Measurements from ENCODE around the gene TMEM37. TPM values are rescaled to one million over a fixed set of nuclear protein-coding genes. Genes with fewer than 3 reads are reported as not detected.
A peak's percentile ranks its signal among the peaks of the same experiment; 100 is the strongest.

Gene TMEM37
- total RNA-seq, 1 donor from 2014 or later = 6.0 TPM

DNA sequence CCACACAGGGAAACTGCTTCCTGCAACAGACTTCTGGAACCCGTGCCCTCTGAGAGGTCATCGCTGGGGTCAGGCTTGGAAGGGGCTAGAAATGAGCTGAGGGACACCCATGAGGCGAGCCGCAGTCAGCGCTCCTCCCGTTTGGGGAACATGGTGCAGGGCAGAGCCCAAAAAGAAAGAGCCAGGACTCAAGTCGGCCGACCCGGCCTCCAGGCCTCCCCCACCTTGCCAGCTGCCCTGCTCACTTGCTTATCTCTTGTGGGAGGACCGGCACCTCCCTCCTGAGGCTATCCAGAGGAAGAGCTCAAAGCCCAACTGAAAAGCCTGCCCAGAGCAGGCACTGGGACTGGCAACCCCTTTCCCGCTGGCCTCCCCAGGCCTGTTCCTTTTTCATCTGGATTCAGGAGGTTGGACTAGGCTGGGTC, 49.1 kb downstream of the TMEM37 start:
- ATAC-seq = no peak

DNA sequence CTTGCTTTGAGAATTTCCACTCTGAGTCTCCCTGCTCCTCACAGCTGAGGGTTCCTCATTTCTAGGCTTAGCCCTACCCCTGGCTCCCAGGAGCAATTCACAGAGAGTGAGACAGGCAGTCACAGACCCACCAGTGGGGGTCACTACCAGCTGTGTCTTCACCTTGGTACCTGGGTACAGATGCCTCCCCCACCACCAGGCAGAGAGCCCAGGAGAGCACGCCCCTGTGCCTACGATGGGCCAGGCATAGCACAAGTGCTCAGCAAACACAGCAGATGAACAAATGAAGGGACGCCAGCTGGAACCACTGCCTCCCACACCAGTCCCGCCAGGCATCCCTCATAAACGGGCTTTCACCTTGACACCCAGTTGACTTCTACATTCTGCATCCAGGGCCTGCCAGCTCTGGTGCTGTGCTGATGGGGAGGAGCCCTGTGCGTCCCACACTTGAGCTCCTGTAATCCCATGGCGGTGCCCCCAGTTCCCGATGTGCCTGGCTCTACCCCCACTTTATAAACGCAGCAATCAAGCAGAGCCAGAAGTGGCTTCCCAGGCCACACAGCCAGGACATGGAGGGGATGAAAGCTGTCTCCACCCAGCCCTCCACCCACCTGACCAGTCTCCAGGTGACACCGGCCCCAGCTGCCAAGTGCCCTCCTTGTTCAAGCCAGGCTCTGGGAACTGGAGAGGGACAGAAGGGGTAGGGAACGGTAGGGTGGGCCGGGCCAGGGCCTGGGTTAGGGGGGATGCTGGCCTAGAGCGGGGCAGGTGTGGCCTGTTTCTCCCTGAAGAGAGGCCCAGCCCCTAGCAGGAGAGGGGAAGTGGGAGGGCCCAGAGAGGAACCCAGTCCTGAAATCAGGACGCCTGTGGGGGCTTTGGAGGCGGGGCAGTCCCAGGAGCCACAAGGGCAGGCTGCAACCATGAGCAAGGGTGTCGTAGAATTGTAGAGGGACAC, 50.1 kb downstream of the TMEM37 start:
- ATAC-seq = no peak

DNA sequence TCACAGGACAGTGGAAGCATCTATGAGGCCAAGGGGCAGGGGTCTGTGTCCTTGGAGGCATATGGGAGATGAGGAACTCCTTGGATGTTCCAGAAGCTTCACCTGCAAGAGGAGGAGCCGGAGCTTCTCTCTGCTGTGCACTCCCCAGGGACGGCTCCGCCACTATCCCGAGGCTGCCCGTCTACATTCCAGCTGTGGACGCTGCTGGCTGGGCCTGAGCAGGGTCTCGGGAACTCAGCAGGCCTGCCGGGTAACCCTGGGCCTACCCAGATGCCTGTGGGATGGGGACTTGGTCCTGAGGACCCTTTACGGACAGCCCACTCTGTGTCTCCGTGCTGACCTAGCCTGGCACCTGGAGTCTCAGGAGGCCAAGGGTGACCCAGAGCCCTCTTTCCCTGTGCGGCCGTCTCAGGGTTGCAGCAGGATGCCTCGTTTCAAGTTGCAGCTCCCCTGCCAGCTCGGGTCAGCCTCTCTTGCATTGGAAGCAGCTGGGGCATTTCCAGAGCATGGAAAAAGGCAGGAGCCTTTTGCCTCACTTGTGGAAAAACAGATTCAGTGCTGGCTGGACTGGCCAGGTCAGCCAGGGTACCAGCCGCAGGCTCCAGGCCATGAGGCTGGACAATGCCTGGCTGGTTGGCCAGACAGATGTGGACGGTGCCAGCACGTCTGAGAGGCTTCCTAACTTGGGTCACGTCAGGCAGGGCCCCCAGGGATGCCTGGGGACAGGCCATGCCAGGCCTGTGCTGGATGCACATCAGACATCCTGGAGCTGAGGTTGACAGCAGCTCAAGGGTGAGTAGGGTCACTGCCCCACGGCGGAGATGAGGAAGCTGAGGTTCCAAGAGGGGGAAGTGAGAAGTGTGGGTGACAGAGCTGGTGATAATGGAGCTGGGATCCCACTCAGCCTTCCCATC, 51.1 kb downstream of the TMEM37 start:
- ATAC-seq = peak; percentile 5

DNA sequence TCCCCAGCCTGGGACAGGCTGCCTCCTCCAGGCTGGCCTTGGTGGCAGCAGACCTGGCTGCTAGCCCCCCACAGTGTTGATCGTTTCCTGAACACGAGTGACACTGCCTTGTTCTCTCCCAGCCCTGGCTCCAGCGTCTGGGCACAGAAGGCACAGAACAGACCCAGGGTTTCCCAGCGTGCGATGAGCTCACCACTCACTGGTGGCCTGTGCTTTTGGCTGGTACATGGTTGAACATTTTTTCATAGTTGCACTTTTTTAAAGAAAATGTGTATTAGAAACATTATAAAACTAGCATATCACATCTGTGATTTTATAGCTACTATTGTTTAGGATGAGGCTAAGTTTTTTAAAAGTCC, 51.7 kb downstream of the TMEM37 start:
- no peak for ATAC-seq

DNA sequence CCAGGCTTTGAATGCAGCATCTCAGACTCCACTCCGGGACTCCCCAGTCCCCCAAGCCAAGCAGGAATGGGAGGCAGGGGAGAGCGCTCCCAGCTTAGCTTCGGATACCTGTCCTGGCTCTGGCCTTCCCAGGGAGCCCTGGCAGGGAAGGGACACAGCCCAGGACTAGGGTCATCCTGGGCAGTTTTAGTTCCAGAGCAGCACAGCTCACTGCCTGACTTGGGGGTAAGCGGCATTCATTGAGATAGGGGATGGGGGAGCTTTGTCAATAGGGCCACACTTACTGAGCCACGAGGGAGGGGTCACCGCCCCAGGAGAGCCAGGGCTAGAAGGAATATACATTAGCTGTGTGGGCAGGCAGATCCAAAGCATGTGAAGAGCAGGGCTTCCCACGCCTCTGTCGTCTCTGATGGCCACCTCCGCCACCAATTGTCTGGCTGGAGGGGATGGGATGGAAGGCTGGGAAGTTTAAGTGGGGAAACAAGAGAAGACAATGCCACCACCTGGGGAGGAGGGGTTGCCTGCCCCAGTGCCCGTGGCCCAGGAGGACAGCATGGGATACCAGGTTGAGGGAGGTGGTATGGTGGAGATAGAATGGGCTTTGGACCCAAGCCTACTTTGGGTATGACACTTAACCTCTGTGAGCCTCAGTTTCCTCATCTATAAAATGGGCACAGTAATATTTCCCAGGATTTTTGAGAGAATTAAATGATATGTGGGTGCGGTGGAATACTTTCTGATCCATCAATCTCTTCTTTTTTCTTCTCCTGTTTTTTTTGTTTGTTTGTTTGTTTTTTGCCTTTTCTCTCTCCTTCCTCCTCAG, 52.5 kb downstream of the TMEM37 start:
- no peak for ATAC-seq

DNA sequence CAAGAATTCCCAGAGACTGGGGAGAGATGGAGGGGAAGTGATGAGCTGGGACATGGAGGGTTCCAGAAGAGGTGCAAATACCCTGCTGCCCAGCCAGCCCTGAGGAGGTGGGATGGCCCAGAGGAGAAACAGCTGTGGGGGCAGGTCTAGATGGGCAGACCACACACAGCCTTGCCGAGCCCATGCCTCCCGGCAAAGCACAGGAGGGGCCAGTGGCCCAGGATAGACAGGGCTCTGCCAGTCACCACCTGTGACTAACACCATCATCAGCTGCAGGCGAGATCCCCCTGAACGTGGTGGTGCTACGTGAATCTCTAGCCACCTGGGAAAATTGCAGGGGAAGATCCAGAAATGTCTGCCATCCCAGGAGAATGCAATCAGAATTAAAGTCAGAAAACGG, 53.2 kb downstream of the TMEM37 start:
- no peak for ATAC-seq

DNA sequence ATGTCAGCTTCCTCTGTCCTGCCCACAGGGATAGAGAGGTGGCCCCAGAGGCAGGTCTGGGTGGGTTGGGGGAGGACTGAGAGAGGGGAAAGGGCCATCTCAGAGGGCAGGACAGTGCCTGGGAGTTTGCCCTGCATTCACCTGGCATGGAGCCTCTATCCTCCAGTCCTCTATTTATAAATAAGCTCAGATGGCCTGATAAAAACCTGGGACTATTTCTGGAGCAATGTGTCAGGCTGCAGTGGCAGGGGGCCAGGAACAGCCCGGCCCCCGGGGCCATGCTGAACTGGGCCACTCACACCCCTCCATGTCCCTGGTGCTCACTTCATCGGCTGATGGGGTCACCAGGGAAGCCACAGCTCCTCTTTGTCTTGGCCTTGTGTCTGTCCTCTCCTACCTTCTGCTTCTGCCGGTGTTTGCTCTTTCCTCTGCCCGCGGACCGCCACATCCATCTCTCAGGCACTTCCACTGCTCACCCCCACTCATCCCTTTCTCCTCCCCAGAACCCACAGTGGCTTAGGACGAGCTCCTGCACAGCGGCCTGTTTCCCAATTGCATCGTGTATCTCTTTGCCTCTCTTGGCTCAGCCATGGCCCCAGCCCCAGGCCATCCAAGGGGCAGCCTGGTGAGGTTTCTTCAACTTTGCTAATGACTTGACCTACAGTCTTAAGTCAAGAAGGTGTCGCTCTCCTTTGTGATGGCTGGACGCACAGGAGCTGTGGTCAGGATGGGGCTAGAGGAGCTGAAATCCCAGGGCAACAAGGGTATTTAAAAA, 53.9 kb downstream of the TMEM37 start:
- no peak for ATAC-seq

DNA sequence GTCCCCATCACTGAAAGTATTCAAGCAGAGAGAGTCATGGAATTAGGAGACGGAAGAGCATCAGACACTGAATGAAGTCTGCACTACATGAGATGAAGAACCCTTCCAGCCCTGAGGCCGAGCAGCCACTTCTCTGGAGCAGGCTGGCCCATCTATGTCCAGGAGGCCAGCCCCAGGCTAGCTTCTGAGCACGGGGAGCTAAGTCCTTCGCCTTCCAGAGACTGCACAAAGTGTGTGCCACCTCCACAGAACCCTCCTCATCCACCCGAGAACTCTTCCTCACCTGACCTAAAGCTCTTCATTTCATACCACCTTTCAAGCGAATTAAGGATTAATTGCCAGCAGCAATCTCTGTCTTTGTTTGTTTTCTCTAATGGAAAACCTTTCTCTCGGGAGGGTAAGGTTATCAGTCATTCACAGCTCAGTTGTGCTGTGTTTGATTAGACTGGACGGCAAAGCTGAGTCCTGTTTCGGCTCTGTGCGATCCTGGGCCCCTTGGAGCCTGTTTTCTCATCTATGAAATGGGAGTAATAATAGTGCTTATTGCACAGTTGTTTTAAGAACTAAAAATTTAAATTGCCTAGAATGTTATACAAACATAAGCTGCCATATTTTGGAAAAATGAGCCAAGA, 54.7 kb downstream of the TMEM37 start:
- ATAC-seq = no peak

DNA sequence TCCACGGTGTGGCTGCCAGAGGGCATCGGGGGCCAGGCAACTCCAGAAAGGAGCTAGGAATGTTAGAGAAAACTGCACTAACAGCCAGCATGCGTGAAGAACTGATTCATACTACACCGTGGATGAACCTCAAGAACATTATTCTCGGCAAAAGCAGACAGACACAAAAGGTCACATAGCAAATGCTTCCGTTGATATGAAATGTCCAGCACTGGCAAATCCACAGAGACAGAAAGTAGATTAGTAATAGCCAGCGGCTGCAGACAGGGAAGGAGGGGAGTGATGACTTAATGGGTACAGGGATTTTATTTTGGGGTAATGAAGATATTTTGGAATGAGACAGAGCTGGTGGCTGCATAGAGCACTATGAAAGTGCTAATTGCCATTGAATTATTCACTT, 55.2 kb downstream of the TMEM37 start:
- ATAC-seq = no peak

DNA sequence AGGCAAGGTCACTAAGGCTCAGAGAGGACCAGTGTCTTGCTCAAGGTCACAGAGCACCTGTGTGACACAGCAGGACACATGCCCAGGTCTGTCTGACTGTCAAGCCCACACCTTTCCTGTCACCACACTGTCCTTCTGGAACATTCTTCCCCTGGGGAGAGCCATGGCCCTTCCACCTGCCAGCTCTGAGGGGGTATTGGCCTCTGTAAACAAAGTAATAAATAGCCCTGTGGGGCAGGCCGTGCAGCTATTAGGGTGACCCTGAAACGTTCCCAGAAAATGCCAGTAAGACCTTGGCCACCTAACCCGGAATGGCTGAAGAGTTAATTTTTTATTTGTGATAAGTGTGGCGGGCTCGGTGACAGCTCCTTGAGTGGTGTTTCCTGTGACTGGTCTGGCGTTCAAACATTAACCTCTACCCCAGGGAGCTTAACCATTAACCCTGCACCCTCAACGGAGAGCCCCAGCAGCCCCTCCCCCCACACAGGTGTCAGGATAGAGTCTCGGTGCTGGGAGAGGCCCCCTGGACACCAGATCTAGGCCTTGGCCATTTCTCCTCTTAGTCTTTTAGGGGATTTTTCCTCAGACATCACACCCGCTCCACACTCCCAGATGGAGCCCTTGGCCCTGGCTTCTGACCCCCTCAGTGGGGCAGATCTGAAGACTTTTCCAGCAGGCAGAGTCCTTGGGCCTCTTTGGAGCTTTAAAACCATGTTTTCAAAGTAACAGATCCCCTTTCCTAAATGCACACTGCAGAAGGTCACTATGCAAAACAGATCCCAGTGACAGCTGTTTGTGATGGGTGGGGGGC, 56.0 kb downstream of the TMEM37 start:
- no peak for ATAC-seq

Other genes starting within 250 kb of the TMEM37 start
- gene STEAP3, start 208.0 kb upstream of the TMEM37 start, total RNA-seq = 11.6 TPM
- 8.0 TPM for gene C2orf76, start 65.0 kb upstream of the TMEM37 start, total RNA-seq
- gene DBI, start 64.9 kb upstream of the TMEM37 start, total RNA-seq = 337 TPM
- not detected for gene SCTR, start 92.6 kb downstream of the TMEM37 start, total RNA-seq
- gene CFAP221, start 112.6 kb downstream of the TMEM37 start, total RNA-seq = not detected
- gene TMEM177, start 247.3 kb downstream of the TMEM37 start, total RNA-seq = 5.3 TPM